ENCODE measurements around the gene NFKBIE. TPM values are rescaled to one million over a fixed set of nuclear protein-coding genes. Genes with fewer than 3 reads are reported as not detected.

Gene NFKBIE
- total RNA-seq, 1 experiment from 2014 or later = 24.9 TPM

DNA sequence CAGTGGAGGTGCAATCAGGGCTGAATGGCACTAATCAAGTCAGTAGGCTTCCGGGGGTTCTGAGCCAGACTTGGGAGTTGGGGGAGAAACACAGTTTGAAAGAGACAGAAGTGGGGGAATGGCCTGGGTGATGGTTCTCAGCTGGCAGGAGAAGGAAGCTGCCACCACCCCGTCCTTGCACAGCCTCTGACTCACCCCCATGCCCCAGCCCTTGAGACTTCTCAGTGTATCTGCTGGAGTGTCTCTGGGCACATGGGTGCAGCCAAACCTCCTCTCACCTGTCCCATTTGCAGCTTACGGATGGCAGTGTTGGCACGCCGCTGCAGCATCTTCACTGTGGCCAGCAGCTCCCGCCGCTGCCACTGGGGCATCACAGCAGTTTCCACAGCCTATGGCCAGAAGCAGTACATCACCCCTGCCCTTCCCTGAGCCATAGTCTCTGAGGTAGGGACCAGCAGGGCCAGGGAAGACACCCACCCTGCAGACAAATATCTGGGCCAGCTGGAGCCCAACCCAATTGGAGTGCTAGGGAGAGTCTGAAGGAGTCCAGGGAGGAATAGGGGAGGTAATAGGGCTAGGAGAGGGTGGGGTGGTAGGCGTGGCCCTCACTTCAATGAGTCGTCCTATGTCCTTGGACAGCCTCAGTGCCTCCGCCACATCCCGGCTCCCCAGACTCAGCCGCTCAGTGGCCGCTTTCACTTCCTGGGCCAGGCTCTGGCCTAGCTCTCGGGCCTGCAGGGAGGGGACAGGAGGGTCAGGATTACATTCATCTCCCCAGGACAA is 36.6 kb upstream of the NFKBIE start:
- Histone ChIP-seq H3K27ac (ENCODE audit: low read length) (no peak overlapping the region), H3K9me3 (ENCODE audit: control insufficient read depth, insufficient read depth, low read depth, low read length) (no peaks in the 10 kb centered on the region), H3K36me3 (ENCODE audit: control insufficient read depth, insufficient read depth, low read length) (no peaks in the 10 kb centered on the region), H3K27me3 (ENCODE audit: control insufficient read depth, insufficient read depth, low read length) (peaks cover 3% of the 10 kb centered on the region; the same call in 1 of the 2 replicates), H3K4me3 (ENCODE audit: low read depth in 2 of 2, low read length in 2 of 2) (no peak overlapping the region), H3K4me1 (ENCODE audit: control insufficient read depth, insufficient read depth, low read length) (peaks cover 7% of the 10 kb centered on the region; the same call in 1 of the 2 replicates)
- DNase-seq (ENCODE audit: low read depth, low spot score) = no peak
- POLR2A ChIA-PET = no interaction called here
- in situ Hi-C loops (cut with HindIII; ENCODE audit: low pct_unique_long_range_greater_than_20kb, low sequenced_read_pairs) (no loop called here), intact Hi-C loops (cut with micrococcal nuclease; ENCODE audit: unreplicated experiment) (no loop called here)
- CTCF ChIA-PET = interaction anchor here (0.6 kb wide), 1 partner anchor 33 kb away, joined by 4 read pairs; no protein-coding TSS in a partner anchor
- no peak for TF ChIP-seq CTCF (IDR thresholded peaks at IDR 0.05)
- TF ChIP-seq SIN3A (IDR thresholded peaks at IDR 0.05; ENCODE audit: borderline replicate concordance, insufficient read depth, low read depth, low read length) = no peak
- TF ChIP-seq POLR2AphosphoS5 (IDR thresholded peaks at IDR 0.05; ENCODE audit: low read depth, low read length) = no peak
- no peak for TF ChIP-seq REST (IDR thresholded peaks at IDR 0.05; ENCODE audit: insufficient read depth in 1 of 2, low read depth in 2 of 2, low read length in 1 of 2)
- TF ChIP-seq TCF7L2 (IDR thresholded peaks at IDR 0.05; ENCODE audit: low read depth, low read length) = no peak
- BruUV-seq (replicated peaks) = no TSS peak
- no peak for ATAC-seq

DNA sequence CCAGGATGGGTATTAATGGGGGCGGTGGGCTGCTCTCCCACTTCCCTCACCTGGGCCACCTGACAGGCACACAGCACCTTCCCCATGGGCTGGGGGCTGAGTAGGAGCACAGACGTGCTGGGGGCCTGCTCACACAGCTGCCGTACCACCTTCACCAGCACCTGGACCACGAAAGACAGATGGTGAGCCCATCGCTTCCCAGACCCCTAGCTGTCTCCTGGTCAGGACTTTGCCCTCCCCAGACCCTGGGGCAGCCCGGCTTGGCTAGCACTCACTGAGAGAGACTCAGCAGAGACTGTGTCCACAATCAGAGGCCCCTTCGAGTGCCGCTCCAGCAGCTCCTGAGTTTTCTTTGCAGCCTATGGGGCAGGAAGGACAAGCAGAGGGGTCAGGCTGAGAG is 35.8 kb upstream of the NFKBIE start:
- H3K36me3 ChIP-seq (ENCODE audit: control insufficient read depth, insufficient read depth, low read length) = no peaks in the 10 kb centered on the region
- DNase-seq (ENCODE audit: low read depth, low spot score) (no peak), ATAC-seq (no peak)
- ChIA-PET CTCF (no interaction called here), POLR2A (no interaction called here)
- BruUV-seq (replicated peaks) = no TSS peak
- H3K9me3 ChIP-seq (ENCODE audit: control insufficient read depth, insufficient read depth, low read depth, low read length) = no peaks in the 10 kb centered on the region
- in situ Hi-C loops (cut with HindIII; ENCODE audit: low pct_unique_long_range_greater_than_20kb, low sequenced_read_pairs) = no loop called here
- H3K27ac ChIP-seq (ENCODE audit: low read length) = no peak overlapping the region
- H3K27me3 ChIP-seq (ENCODE audit: control insufficient read depth, insufficient read depth, low read length) = peaks cover 10% of the 10 kb centered on the region
- peaks cover 8% of the 10 kb centered on the region; the same call in 1 of the 2 replicates for H3K4me1 ChIP-seq (ENCODE audit: control insufficient read depth, insufficient read depth, low read length)
- H3K4me3 ChIP-seq (ENCODE audit: low read depth in 2 of 2, low read length in 2 of 2) = no peak overlapping the region
- intact Hi-C loops (cut with micrococcal nuclease; ENCODE audit: unreplicated experiment) = no loop called here
- no peak for TF ChIP-seq SIN3A (IDR thresholded peaks at IDR 0.05; ENCODE audit: borderline replicate concordance, insufficient read depth, low read depth, low read length)
- no peak for TF ChIP-seq CTCF (IDR thresholded peaks at IDR 0.05)
- no peak for TF ChIP-seq TCF7L2 (IDR thresholded peaks at IDR 0.05; ENCODE audit: low read depth, low read length)
- TF ChIP-seq POLR2AphosphoS5 (IDR thresholded peaks at IDR 0.05; ENCODE audit: low read depth, low read length) = no peak
- no peak for TF ChIP-seq REST (IDR thresholded peaks at IDR 0.05; ENCODE audit: insufficient read depth in 1 of 2, low read depth in 2 of 2, low read length in 1 of 2)

Measured in Panc1 (cell line).